T-helper 2 cell treated with Interferon-gamma antibody and Interleukin-4, amounts not matched to agents 100 ng/mL and 5 ng/mL, for 36 hours (primary cell): Measurements from ENCODE around the gene HAP1. TPM values are rescaled to one million over a fixed set of nuclear protein-coding genes. Genes with fewer than 3 reads are reported as not detected.
"Not testable (repeated sequence)": the region's sequence is repeated elsewhere in the genome, so short reads cannot be mapped to it uniquely, and the experiment has no call there.

ENCODE experiments used
- intact Hi-C: fragments of 100-400 bp; cut with micrococcal nuclease; formaldehyde crosslinking; loops from one replicate; pipeline ENCODE4 v1.15.1; 2023
- total RNA-seq: library from RNA; stranded (reverse); gene quantifications from 2 replicates; pipeline ENCODE4 v1.2.3, GENCODE V29; 2022

Gene HAP1
- total RNA-seq, 1 donor from 2014 or later, result 0.36 TPM

GRCh38 chr17:41730479-41730878 lies 4.0 kb downstream of the HAP1 start:
- intact Hi-C loops, result loop anchor here (10.0 kb wide), 2 partner anchors 294 to 384 kb away; partner anchors contain the start of genes DHX58 and NKIRAS2

- intact Hi-C loops, result no loop called here
These were observed 6.4 kb downstream of the HAP1 start for GRCh38 chr17:41728056-41728455.

- intact Hi-C loops, result no loop called here
These were observed 9.3 kb downstream of the HAP1 start for GRCh38 chr17:41725134-41725533.

GRCh38 chr17:41724476-41725050 lies 9.9 kb downstream of the HAP1 start:
- intact Hi-C loops, result no loop called here

GRCh38 chr17:41723801-41724475 lies 10.5 kb downstream of the HAP1 start:
- intact Hi-C loops, result no loop called here

- intact Hi-C loops, result no loop called here
These were observed 12.2 kb downstream of the HAP1 start for GRCh38 chr17:41722231-41722630.

GRCh38 chr17:41718287-41718645 lies 16.2 kb downstream of the HAP1 start:
- intact Hi-C loops, result no loop called here

- intact Hi-C loops, result no loop called here
These were observed 16.8 kb downstream of the HAP1 start for GRCh38 chr17:41717408-41718286.

GRCh38 chr17:41711669-41712400 lies 22.6 kb downstream of the HAP1 start, which contains the start of gene GAST:
Gene GAST (plus strand): TSS chr17:41712331. CDS start chr17:41715437, 3,106 bp downstream.
- intact Hi-C loops, result no loop called here

GRCh38 chr17:41710472-41711090 lies 23.9 kb downstream of the HAP1 start:
- intact Hi-C loops, result no loop called here

GRCh38 chr17:41707803-41708669 lies 26.4 kb downstream of the HAP1 start:
- intact Hi-C loops, result no loop called here

- intact Hi-C loops, result no loop called here
These were observed 29.0 kb downstream of the HAP1 start for GRCh38 chr17:41705271-41705991.

GRCh38 chr17:41702712-41703111 lies 31.7 kb downstream of the HAP1 start:
- intact Hi-C loops, result no loop called here

- intact Hi-C loops, result not testable (repeated sequence)
These were observed 33.6 kb downstream of the HAP1 start for GRCh38 chr17:41700843-41701242.

GRCh38 chr17:41697122-41697962 lies 37.1 kb downstream of the HAP1 start:
- intact Hi-C loops, result no loop called here

GRCh38 chr17:41695954-41696757 lies 38.3 kb downstream of the HAP1 start:
- intact Hi-C loops, result no loop called here

- intact Hi-C loops, result no loop called here
These were observed 39.2 kb downstream of the HAP1 start for GRCh38 chr17:41695134-41695661.
